GM19328 (cell line): ENCODE data around the gene FAM83G.
"Not testable (repeated sequence)": the region's sequence is repeated elsewhere in the genome, so short reads cannot be mapped to it uniquely, and the experiment has no call there.

Experiments used
- ATAC-seq: cut with Tn5 transposase; IDR thresholded peaks from one replicate; pipeline ENCODE4 v1.9.1; 2021; ENCODE audit warnings: mild to moderate bottlenecking, moderate library complexity; ENCODE audit not compliant: unreplicated experiment

FAM83G gene

DNA sequence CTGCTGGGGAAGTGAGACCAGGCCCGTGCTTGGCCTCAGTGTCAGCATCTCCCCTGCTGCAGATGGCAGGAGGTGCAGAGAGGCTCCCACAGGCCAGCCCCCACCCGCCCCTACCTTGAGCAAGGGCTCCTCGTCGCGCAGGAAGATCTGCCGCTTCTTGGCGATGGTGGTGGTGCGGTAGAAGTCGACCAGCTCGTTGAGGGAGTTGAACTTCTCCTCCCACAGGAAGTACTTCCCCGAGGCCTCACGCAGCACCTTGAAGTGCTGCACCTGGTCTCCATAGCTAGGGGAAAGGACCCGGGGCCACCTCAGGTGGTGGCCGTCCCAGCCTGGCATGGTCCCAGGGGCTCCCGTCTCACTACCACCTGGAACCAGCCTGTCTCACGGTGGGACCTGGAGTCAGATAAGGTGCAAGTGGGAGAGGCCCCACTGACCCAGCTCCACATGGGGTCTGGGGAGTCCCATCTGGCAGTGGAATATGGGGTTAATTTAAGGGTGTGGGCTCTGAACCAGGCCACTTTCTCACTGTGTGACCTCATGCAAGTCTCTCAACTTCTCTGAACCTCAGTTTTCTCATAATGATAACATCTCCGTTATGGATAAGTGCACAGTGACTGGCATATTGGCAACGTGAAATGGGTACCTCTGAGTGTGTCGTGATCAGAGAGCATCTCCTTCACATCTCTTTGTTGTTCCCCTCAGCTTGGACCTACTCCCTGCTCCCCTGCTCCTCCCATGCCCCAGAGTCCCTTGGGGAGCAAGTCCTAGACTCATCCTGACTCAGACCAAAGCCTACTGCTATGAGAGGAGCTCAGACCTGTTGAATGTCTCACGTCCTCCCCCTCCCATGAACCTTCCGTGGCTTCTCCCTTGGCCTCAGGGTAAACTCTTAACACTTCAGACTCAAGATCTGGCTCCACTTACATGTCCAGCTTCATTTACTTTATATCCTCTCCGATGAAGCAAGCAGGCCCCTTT, 19.8 kb upstream of the FAM83G start:
- no peak for ATAC-seq

DNA sequence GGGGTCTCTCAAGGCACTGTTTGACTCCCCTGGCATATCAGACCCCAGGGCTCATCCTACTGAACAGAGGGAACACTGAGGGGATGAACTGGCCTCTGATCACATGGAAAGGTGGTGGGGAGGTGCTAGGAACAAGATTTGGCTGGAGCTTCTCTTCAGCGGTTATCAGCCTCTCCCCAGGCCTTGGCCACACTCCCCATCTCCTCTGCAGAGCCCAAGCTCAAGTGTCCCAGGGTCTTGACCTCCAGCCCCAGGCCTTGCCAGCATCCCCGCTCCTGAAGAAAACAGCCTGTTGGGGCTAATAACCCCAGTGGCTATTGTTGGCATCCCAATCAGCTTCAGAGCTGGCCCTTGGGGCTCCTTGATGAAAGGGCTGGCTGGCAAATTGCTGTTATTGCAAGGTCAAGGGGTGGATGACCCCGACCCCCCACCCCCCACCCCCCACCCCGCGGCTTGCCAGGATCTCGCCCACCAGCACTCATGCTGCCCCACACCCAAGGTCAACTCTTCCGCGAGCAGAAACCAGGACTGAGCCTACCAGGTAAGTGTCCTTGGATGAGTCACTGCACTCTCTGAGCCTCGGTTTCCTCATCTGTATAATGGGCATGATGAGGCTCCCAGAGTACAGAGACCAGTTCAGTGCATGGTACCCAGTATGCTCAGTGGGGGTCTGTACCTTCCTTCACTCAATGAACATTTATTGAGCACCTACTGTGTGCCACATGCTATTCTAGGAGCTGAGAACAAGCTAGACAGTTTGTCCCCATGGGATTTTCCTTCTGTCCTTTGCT, 18.8 kb upstream of the FAM83G start:
- ATAC-seq = no peak

DNA sequence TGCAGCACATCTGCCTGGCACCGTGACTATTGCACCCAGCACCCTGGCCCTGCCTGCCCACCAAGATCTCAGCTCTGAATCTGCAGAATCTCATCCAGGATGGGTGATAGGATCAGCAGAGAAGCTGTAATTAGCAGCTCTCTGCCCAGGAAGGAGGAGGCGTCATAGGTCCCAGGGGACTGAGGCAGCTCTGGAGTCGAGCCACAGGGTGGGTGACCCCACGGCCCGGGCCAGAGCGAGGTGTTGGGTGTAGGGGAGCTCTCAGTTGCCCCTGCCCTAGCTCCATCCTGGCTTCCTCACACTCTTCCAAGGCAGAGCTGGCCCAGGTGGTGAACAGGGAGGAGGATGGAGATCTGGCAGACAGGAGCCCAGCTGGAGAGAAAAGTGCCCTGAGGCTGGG, 18.2 kb upstream of the FAM83G start:
- ATAC-seq = no peak

DNA sequence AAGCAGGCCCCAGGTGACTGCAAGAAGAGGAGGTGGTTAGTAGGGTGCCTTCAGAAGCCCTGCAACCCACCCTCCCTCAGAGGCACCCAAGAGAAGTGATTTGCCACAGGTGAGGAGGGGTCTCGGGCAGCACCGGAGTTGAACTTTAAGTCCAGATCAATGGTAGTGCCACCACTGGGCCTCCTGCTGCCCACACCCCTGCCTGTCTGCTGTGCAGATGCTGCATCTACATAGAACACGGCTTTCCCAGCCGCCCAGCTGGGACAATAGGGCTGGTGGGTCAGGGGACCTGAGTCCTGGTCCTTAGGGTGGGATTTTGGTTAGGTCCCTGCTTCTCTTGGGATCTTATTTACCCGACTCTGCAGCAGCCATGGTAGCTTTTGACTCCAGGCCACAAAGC, 17.6 kb upstream of the FAM83G start:
- ATAC-seq = no peak

DNA sequence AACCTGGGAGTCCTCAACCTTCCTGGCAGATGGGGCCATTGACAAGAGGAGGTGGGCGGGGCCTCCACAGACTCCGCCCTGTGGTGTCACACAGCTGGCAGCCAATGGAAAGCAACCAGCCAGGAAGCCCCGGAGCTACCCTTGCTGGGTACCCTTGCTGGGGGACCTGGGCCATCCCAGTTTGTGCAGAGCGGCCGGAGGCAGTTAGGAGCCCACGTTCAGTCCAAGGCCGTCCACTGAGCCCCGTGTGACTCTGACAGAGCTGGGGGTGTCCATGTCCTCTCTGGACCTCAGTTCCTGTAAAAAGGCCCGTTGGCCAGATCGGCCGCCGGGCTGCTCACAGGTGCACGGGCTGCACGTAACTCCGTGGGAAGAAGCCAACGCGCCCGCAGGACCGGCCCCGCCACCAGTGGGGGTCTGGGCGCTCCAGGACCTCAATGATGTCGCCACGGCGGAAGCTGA, 17.1 kb upstream of the FAM83G start:
- ATAC-seq = no peak

- not testable (repeated sequence) for ATAC-seq
Observed at GRCh38 chr17:19021011-19021621, 16.6 kb upstream of the FAM83G start.

DNA sequence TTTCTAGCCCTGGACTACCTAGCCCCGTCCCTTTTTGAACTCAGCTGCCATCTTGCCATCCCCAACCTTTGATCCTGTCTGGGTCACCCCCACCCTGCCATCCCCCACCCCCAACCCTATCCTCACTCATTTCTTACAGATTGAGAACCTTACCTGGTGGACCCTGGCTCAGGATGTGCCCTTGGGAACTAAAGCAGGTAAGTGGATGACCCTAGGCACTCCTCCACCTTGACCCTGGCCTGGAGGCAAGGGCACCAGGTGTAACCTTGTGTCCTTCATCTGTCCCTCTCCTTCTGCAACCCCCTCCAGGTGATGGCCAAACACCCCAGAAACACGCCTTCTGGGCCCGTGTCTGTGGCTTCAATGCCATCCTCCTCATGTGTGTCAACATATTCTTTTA, 15.5 kb upstream of the FAM83G start:
- ATAC-seq = no peak

GRCh38 chr17:19019041-19019941, 14.7 kb upstream of the FAM83G start:
- ATAC-seq = no peak

- ATAC-seq = no peak
Observed at GRCh38 chr17:19018600-19018950, 14.0 kb upstream of the FAM83G start.

DNA sequence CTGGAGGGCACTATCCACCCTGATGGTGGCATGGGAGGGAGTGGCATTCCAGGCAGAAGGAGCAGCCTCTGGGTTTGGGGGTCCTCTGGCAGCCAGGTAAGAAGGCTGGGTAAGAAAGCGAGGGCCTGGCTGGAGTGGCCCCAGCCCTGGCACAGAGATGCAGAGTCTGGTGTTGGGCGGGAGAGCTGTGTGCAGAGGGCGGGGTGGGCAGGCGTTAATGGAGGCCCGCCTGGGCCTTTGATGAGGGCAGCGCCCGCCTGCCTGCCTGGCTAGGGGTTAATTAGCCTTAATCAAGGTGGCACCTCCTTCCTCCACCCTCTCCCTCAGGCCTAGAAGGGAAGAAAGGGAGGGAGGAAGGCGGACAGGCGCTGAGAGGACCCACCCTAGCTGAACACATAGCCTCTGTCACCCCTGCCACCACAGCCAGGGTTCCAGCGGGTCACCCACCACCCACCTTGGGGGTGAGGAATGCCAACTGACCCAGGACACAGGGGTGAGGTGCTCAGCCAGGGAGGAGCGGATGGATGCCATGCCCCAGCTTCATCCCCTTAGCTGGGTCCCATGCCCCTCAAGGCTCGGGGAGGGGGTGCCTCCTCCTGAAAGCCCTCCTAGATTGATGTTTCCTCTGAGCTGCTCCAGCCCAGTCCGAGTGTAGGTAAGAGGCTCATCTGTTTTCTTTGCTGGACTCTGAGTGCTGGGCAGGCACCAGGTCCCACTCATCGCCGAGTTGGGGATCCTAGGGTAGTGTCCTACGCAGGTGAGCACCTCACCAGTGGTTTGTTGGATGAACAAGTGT, 13.4 kb upstream of the FAM83G start:
- no peak for ATAC-seq

- ATAC-seq = no peak
Observed at GRCh38 chr17:19017401-19017800, 12.8 kb upstream of the FAM83G start.

DNA sequence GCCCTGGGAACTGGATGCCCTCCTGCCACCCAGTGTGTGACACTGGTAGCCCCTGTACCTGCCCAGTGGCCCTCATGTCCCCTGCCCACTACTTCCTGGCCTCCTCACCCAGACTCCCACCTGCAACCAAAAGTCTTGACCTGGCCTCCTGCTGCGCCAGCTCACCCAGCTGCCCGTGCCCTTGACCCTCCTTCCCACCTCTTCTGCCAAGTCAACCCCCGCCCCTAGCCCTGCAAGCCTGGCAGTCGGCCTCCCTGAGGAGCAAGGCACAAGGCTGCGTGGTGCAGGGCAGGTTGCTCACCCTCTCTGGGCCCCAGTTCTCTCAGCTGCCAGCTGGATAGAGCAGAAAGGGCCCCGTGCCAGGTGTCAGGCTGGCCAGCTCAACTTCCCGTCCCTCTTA, 12.3 kb upstream of the FAM83G start:
- ATAC-seq = no peak

DNA sequence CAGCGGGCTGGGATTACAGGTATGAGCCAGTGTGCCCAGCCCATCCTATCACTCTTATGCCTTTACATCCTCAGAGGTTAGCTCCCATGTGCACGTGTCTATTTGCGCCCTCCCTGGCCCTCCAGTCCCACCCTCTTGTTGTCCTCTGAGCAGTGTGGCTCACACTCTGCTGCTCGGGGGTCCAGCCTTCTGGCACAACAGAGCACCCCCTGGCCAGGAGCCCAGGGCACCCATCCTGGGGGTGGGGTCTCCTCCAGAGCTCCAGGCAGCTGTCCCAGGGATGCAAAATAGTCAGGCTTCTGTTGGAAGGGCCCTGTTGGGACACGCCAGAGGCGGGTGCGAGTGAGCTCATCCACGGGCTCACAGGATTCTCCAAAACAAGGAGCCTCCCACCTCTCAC, 11.7 kb upstream of the FAM83G start:
- ATAC-seq = no peak

- ATAC-seq = no peak
Observed at GRCh38 chr17:19015428-19015827, 10.9 kb upstream of the FAM83G start.

DNA sequence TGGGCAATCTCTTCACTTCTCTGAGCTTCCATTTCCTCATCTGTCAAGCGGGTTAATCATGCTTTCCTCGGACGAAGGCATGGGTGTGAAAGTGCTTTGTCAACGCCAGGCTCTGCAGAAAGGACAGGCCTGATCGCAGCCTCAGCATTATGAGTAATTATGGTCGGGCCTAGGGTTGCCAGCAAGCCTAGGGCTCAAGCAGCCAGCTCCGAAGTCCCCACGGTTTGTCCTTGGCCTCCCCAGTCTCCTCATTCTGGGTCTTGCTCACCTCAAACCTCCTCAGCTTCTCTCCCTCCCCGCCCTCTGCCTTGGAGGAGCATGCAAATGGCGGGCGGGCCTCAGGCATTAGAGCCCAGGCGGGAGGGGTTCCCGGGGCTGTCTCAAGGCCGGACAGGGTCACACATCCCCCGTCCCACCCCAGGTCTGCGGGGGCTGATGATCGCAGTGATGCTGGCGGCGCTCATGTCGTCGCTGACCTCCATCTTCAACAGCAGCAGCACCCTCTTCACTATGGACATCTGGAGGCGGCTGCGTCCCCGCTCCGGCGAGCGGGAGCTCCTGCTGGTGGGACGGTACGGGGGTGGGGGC, 10.2 kb upstream of the FAM83G start:
- ATAC-seq = no peak

DNA sequence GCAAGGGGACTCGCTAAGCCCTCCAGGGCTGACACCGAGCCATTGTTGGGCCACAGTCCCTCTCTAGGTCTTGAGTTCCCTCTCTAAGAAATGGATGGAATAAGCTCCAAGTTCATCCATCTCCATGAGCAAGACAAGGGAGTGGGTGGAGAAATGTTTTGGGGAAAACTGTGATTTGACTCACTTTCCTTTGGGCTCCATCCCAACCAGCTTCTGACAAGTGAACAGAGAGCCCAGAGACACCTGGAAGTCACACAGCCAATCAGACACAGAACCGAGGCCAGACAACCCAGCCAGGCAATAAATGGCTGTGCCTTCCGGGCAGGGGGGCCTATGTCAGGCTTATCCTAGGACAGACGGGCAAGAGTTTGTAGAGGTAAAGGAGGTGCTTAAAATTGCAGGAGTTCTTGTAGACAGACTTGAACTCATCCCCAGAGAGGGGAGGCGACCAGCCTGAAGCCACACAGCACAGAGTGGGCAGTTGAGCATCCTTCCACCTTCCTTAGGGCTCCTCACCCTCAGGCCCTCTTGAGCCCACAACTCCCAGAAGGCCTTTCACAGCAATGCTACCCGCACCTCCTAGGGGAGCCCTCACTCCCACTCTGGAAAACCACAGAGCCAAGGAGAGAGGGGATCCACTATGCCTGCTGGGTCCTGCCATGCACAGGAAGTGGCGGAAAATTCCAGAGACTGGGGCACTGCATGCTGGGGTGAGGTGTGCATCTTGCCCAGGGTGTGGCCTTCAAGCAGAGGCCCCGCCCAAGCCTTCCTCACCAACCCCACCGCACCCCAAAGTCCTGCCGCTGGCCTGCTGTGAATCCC, 9.5 kb upstream of the FAM83G start:
- ATAC-seq = no peak

GRCh38 chr17:19013226-19013625, 8.7 kb upstream of the FAM83G start:
- ATAC-seq = no peak
